Right lobe of liver (tissue), 6 donors: ENCODE results near the gene FOXL2. TPM values are rescaled to one million over a fixed set of nuclear protein-coding genes. Genes with fewer than 3 reads are reported as not detected.

ENCODE experiments used
- ATAC-seq, 4 donors: fragments of 200-7000 bp; cut with Tn5 transposase; one replicate each; pipeline ENCODE4 v1.9.1; 2020; ENCODE audit warnings: mild to moderate bottlenecking in 4 of 4, moderate library complexity in 4 of 4
- DNase-seq, 3 donors: peaks; one replicate each; pipeline ENCODE4 v3.0.0-alpha.2; 2020
- H3K27ac ChIP-seq, 3 donors: fragments of 200-600 bp; one replicate each; pipeline ENCODE4 v1.8.0; 2022
- H3K27me3 ChIP-seq, 2 donors: fragments of 200-600 bp; one replicate each; pipeline ENCODE4 v1.8.0; 2022
- H3K36me3 ChIP-seq, 4 donors: fragments of 200-600 bp; sonication (generic) in 1 of 4; one replicate each; pipeline versions ENCODE4 v1.5.1 to v1.8.0; 2017 to 2022; ENCODE audit warnings: control low read depth in 1 of 4
- H3K4me1 ChIP-seq, 4 donors: fragments of 200-600 bp; sonication (generic) in 1 of 4; one replicate each; pipeline versions ENCODE4 v1.5.1 to v1.8.0; 2017 to 2022; ENCODE audit warnings: control low read depth in 1 of 4
- H3K4me3 ChIP-seq, 3 donors: fragments of 200-600 bp; one replicate each; pipeline ENCODE4 v1.8.0; 2022
- H3K9me3 ChIP-seq, 4 donors: fragments of 200-600 bp; sonication (generic) in 1 of 4; one replicate each; pipeline versions ENCODE4 v1.5.1 to v1.8.0; 2017 to 2022; ENCODE audit warnings: control low read depth in 1 of 4
- POLR2A ChIP-seq: fragments of 450-650 bp; IDR thresholded peaks from one replicate; pipeline ENCODE4 v1.6.1; 2017; ENCODE audit warnings: antibody characterized with exemption, mild to moderate bottlenecking
- WGBS: methylation state at CpG from one replicate; pipeline ENCODE4 v1.1.6; 2018; ENCODE audit warnings: low coverage, low lambda C conversion rate; ENCODE audit not compliant: insufficient coverage; ENCODE audit errors: missing lambda C conversion rate; 5-methylcytosine and 5-hydroxymethylcytosine counted together
- intact Hi-C, 2 donors: fragments of 100-400 bp; cut with DNase I; formaldehyde crosslinking; loops; one replicate each; pipeline versions ENCODE4 v1.11.2 to v1.14.1; 2022
- long read RNA-seq: library from polyadenylated mRNA; unstranded; transcript quantifications from one replicate; pipeline ENCODE4 v2.0.0, GENCODE V29; 2019
- total RNA-seq, 6 experiments: library from RNA; depleted of rRNA in 2 of 6; stranded (reverse); fragments of >200 nt in 2 of 6; fragmentation: NEBNext Ultra II Directional in 3 of 6; extraction: Animal tissue kit (Norgen Biotek cat#: 25700) in 3 of 6; gene quantifications; one replicate each; pipeline versions ENCODE4 v1.1.0 to v1.2.4, GENCODE V29; 2016 to 2023
- TF ChIP-seq, protein P1 (sequence below), 4 donors: fragments of 200-600 bp in 3 of 4; fragments of 450-650 bp in 1 of 4; IDR thresholded peaks; one replicate each; pipeline versions ENCODE4 v1.5.1 to v1.8.0; 2016 to 2022; ENCODE audit warnings: antibody characterized with exemption in 4 of 4, mild to moderate bottlenecking in 2 of 4
- donor health status: DM: no; HTN: yes; CAD: no.
- donor health status: DM: no; HTN: no; CAD: no.
- donor health status: DM: no; HTN: no; CAD: no.
- donor health status: DM: no; HTN: yes; CAD: no.
- donor health status: DM: no; HTN: yes; CAD: no.

The FOXL2 gene
- not detected for total RNA-seq
- long read RNA-seq = 0 reads

DNA sequence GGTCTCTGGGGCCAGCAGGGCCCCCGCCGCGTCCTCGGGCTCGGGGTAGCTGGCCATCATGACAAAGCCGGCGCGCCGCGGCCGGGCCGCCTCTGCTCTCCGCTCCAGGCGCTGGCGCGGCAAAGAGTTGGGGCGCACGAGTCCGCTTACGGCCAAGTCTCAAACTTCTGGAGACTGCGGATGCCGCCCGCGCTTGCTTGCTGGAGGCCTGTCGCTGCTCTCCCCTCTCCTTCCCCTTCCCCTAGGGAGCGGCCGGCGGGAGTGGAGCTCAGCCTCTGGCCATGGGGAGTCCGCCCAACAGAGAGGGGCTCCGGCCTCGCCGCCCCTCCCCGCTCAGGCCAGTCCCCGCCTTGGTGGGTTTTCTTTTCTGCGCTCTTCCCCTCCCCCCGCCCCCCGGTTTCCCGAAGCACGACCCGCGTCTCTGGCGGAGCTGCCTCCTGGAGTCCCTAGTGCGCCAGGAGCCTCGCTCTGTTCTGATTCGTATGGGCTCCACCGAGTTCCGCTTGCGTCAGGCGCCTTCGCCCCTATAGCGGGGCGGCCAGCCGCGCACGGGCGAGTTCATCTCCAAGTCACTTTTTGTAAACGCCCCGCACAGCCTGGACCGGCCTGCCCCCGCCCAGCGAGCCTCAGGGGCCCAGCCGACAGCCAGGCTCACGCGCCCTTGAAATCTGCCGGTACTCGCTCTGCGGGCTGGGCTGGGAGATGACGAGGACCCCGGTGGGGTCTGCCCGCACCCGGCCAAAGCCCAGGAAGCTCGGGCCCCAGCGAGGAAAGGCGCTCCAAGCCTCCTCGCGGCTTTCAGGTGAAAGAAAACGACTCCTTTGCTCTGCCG is at the start of gene FOXL2, which contains the start of gene FOXL2NB:
TSS of gene FOXL2 (minus strand) at position 475 of the 832 bp plus-strand sequence. CDS start at position 60, 415 bp downstream.
TSS of gene FOXL2NB (plus strand) at position 555 of the 832 bp plus-strand sequence. CDS start at position 703, 148 bp downstream.
- Histone ChIP-seq H3K9me3 (no peaks in the 10 kb centered on the region), H3K4me1 (peaks cover 0 to 34% (median 3%) of the 10 kb centered on the region in 4 donors), H3K27me3 (peaks cover 14 to 54% of the 10 kb centered on the region in 2 donors), H3K4me3 (peak within 1 kb of the TSS; percentile 9 to 39 (median 14)), H3K36me3 (no peaks in the 10 kb centered on the region), H3K27ac (no peak within 1 kb of the TSS)
- TF ChIP-seq, protein P1, sequence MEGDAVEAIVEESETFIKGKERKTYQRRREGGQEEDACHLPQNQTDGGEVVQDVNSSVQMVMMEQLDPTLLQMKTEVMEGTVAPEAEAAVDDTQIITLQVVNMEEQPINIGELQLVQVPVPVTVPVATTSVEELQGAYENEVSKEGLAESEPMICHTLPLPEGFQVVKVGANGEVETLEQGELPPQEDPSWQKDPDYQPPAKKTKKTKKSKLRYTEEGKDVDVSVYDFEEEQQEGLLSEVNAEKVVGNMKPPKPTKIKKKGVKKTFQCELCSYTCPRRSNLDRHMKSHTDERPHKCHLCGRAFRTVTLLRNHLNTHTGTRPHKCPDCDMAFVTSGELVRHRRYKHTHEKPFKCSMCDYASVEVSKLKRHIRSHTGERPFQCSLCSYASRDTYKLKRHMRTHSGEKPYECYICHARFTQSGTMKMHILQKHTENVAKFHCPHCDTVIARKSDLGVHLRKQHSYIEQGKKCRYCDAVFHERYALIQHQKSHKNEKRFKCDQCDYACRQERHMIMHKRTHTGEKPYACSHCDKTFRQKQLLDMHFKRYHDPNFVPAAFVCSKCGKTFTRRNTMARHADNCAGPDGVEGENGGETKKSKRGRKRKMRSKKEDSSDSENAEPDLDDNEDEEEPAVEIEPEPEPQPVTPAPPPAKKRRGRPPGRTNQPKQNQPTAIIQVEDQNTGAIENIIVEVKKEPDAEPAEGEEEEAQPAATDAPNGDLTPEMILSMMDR (IDR thresholded peaks at IDR 0.05) = no peak
- TF ChIP-seq POLR2A = no peak
- DNase-seq (no peak), ATAC-seq (peak in 3 of 4 donors; percentile 7 to 33 (median 20))
- WGBS = 4% methylated on average over 15 of the region's 78 CpGs
- intact Hi-C loops = loop anchor here in 1 of 2 donors (10.0 kb wide), 1 partner anchor 378 kb away; no protein-coding TSS in a partner anchor

DNA sequence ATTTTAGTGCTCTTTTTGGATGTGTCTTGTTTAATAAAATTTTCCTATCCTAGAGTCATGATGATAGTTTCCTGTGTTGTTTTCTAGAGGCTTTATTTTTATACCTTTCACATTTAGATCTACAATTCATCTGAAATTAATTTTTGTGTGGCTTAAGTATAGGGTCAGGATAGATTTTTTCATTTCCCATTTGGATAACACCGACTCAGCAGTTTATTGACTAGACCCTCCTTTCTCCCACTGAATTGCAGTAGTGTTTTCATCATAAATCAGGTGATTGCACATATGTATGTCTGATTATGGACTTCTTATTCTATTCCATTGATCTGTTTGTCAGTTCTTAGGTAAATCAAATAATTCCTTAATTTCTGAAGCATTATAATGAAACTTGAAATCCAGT is 48.8 kb upstream of the FOXL2 start:
- H3K4me3 ChIP-seq = no peak overlapping the region
- H3K4me1 ChIP-seq = no peaks in the 10 kb centered on the region
- no peak for ATAC-seq
- intact Hi-C loops = no loop called here
- H3K36me3 ChIP-seq = no peaks in the 10 kb centered on the region
- 75% methylated on average over 1 of the region's 1 CpG for whole genome bisulfite sequencing
- H3K27me3 ChIP-seq = no peaks in the 10 kb centered on the region
- no peak for DNase-seq
- no peaks in the 10 kb centered on the region for H3K9me3 ChIP-seq
- H3K27ac ChIP-seq = no peak overlapping the region
- TF ChIP-seq, protein P1 (IDR thresholded peaks at IDR 0.05) = no peak
- no peak for TF ChIP-seq POLR2A

DNA sequence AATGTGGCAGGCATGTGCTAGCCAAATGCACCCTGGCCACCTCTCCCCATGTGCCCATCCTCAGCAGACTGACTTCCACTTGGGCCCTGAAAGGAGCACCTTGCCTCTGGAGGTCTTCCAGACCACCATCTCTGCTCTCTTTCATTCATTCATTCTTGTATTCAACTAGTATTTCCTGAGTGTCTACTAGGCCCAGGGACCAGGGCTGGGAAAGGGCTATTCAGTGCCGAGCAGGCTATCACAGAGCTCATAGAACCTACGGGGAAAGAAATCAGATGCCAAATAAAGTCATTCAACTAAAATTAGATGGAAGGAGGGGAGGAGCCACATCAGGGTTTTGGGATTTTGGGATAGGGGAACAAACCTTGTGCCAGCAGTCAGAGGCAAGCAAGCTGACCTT is 40.2 kb upstream of the FOXL2 start:
- no peaks in the 10 kb centered on the region for H3K9me3 ChIP-seq
- DNase-seq = no peak
- no peak overlapping the region for H3K4me3 ChIP-seq
- intact Hi-C loops = no loop called here
- no peak for ATAC-seq
- 87% methylated on average over 2 of the region's 2 CpGs for WGBS
- no peaks in the 10 kb centered on the region for H3K36me3 ChIP-seq
- no peak for TF ChIP-seq POLR2A
- TF ChIP-seq, protein P1 (IDR thresholded peaks at IDR 0.05) = no peak
- no peaks in the 10 kb centered on the region for H3K27me3 ChIP-seq
- no peaks in the 10 kb centered on the region for H3K4me1 ChIP-seq
- no peak overlapping the region for H3K27ac ChIP-seq

DNA sequence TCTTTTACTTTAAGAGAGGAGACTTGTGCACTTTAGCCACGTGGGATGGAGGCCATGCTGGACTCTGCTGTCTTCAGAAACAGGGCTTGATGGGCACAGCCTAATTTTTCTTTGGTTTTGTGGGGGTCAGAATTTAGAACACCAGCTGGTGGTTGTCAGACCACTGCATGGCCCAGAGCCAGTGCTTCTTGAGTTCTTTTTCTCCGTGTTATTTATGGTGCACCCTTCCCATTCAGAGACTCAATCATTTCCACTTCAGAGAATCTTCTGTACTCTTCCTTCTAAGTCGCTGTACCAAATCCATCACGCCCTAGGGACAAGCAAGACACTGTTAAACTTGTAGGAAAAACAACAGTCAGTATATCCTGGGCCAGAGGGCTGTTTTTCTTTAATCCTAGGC is 39.0 kb upstream of the FOXL2 start:
- Histone ChIP-seq H3K4me3 (no peak overlapping the region), H3K27me3 (no peaks in the 10 kb centered on the region), H3K4me1 (no peaks in the 10 kb centered on the region), H3K9me3 (no peaks in the 10 kb centered on the region), H3K36me3 (no peaks in the 10 kb centered on the region), H3K27ac (no peak overlapping the region)
- ATAC-seq (no peak), DNase-seq (no peak)
- TF ChIP-seq POLR2A = no peak
- TF ChIP-seq, protein P1 (IDR thresholded peaks at IDR 0.05) = no peak
- intact Hi-C loops = no loop called here
- 44% methylated on average over 4 of the region's 4 CpGs for WGBS
